ENCODE data around the gene TRPC3.
A peak's percentile ranks its signal among the peaks of the same experiment; 100 is the strongest.

The TRPC3 gene

GRCh38 chr4:121869841-121870822 is 81.7 kb downstream of the TRPC3 start, which contains the start of gene BBS7:
Gene BBS7 (minus strand): TSS chr4:121870474. CDS start chr4:121870313, 161 bp downstream.
- DNase-seq = peak; percentile 96

GRCh38 chr4:121863799-121864198 is 88.1 kb downstream of the TRPC3 start:
- no peak for DNase-seq

- no peak for DNase-seq
Observed at GRCh38 chr4:121861426-121861825, 90.4 kb downstream of the TRPC3 start.

- no peak for DNase-seq
Observed at GRCh38 chr4:121860121-121860520, 91.7 kb downstream of the TRPC3 start.

- DNase-seq = no peak
Observed at GRCh38 chr4:121851354-121851753, 100.5 kb downstream of the TRPC3 start.

- DNase-seq = no peak
Observed at GRCh38 chr4:121846662-121847061, 105.2 kb downstream of the TRPC3 start.

GRCh38 chr4:121842862-121843261 is 109.0 kb downstream of the TRPC3 start:
- no peak for DNase-seq

- peak; percentile 4 for DNase-seq
Observed at GRCh38 chr4:121838136-121838535, 113.7 kb downstream of the TRPC3 start.

- DNase-seq = no peak
Observed at GRCh38 chr4:121829511-121829910, 122.3 kb downstream of the TRPC3 start.
